ENCODE data around the gene CFAP100.

Gene CFAP100

DNA sequence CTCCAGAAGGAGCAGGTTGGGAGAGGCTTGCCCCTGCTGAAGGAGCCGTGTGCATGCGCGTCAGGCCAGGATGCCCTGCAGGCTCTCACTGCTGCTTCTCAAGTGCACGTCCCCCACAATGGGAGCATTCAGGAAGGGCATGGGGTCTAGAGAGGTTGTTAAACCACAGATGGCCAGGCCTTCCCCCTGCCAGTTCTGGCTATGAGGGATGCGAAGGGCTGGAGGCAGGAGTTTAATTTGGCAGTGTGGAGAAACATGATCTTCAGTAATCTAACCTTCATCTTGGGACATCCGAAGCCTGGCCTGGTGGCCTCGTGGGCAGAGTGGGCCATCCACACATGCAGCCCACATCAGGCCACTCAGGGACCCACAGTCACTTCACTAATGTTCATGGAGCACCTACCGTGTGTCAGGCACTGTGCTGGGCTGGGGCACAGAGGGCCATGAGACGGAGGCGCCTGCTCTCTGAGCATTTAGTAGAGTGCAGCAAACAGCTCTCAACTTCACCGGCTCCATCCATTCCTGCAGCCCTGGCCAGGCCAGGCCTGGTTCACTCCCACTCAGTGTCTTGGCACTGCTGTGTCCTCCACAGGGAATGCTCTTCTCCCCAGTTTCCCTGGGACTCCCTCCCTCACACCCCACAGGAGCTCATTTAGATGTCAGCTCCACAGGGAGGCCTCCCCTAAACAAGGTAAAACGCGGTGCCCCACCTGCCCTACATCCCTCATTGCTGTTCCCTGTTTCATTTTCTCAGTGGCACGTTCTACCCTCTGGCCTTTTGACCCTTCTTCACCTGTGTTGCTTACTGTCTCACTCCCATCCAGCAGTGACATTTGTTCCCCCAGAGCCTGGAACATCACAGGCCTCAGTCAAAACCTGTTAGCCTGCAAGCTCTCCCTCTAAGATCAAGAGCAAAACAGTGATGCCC is 4.0 kb downstream of the CFAP100 start:
- Histone ChIP-seq H3K9ac (ENCODE audit: low read length) (no peak overlapping the region), H3K27ac (ENCODE audit: low read depth, low read length) (no peak overlapping the region), H3K36me3 (ENCODE audit: insufficient read depth, low read length) (no peaks in the 10 kb centered on the region), H3K27me3 (ENCODE audit: control insufficient read depth in 1 of 2, insufficient read depth in 2 of 2, low read length in 2 of 2) (peaks cover 0 to 9% of the 10 kb centered on the region in 2 donors), H3K9me3 (ENCODE audit: low read length) (no peaks in the 10 kb centered on the region), H3K4me3 (ENCODE audit: low read depth in 1 of 2, low read length in 2 of 2) (no peak overlapping the region), H3K4me1 (ENCODE audit: insufficient read depth, low read length) (peaks cover 17% of the 10 kb centered on the region)

DNA sequence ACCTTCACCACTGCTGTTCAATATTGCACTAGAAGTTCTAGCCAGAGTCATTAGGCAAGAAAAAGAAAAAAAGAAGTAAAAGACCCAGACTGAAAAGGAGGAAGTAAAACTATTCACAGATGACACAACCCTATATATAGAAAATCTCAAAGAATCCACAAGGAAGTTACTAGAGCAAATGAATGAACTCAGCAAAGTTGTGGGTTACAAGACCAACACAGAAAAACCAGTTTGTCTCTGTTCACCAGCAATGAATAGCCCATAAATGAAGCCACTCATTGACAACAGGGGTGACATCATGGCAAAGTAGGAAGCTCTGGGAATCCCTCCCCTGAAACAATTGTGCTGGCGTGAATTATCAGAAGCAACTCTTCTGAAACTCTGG is 4.6 kb downstream of the CFAP100 start:
- H3K4me1 ChIP-seq (ENCODE audit: insufficient read depth, low read length): peaks cover 15% of the 10 kb centered on the region
- H3K9ac ChIP-seq (ENCODE audit: low read length): no peak overlapping the region
- H3K4me3 ChIP-seq (ENCODE audit: low read depth in 1 of 2, low read length in 2 of 2): no peak overlapping the region
- no peak overlapping the region for H3K27ac ChIP-seq (ENCODE audit: low read depth, low read length)
- H3K36me3 ChIP-seq (ENCODE audit: insufficient read depth, low read length): no peaks in the 10 kb centered on the region
- H3K9me3 ChIP-seq (ENCODE audit: low read length): no peaks in the 10 kb centered on the region
- peaks cover 0 to 9% of the 10 kb centered on the region in 2 donors for H3K27me3 ChIP-seq (ENCODE audit: control insufficient read depth in 1 of 2, insufficient read depth in 2 of 2, low read length in 2 of 2)

DNA sequence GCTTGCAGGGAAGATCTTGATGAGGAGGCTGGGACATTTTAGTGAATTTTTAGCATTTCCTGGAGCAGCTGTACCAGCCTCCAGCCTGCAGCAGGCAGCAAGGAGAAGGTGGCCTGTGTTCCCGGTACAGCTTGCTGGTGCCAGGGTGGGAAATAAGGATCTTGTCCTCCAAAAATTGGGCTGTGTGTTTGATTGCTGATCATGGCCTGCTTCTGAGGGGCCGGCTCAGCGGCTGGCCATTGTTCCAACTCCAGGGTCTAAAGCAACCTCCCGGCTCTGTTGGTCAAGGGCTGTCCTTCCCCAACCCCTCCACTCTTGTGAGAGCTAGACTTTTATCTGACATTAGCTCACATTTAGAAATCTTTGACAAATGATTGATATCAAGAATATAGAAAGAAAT is 5.0 kb downstream of the CFAP100 start:
- Histone ChIP-seq H3K9me3 (ENCODE audit: low read length) (no peaks in the 10 kb centered on the region), H3K9ac (ENCODE audit: low read length) (no peak overlapping the region), H3K4me1 (ENCODE audit: insufficient read depth, low read length) (peaks cover 11% of the 10 kb centered on the region), H3K4me3 (ENCODE audit: low read depth in 1 of 2, low read length in 2 of 2) (no peak overlapping the region), H3K27ac (ENCODE audit: low read depth, low read length) (no peak overlapping the region), H3K36me3 (ENCODE audit: insufficient read depth, low read length) (no peaks in the 10 kb centered on the region), H3K27me3 (ENCODE audit: control insufficient read depth in 1 of 2, insufficient read depth in 2 of 2, low read length in 2 of 2) (peaks cover 0 to 9% of the 10 kb centered on the region in 2 donors)

DNA sequence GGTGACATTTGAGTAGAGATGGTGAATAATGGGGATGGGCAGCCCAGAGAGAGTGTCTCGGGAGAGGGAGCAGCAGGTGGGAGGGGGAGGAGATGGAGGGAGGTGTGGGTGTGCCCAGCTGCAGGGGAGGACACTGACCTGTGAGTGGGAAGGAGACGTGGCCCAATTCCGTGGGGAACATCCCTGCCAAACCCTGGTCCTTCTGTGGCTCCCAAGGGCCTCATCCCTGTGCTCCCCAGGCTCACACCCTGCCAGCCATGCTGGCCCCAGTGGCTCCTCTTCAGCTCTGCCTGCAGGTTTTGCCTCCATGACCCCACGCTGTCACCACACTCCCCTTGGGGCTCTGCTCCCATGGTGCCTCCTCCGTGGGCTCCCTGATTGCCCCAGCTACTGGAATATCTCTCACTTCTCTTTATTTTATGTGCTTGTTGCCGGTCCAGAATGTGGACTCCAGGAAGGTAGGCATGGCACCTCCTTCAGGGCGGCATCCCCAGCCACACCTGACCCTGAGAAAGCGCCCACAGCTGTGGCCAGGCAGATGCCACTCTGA is 7.0 kb downstream of the CFAP100 start:
- H3K9me3 ChIP-seq (ENCODE audit: low read length): no peaks in the 10 kb centered on the region
- peaks cover 6% of the 10 kb centered on the region for H3K4me1 ChIP-seq (ENCODE audit: insufficient read depth, low read length)
- no peak overlapping the region for H3K27ac ChIP-seq (ENCODE audit: low read depth, low read length)
- no peak overlapping the region for H3K4me3 ChIP-seq (ENCODE audit: low read depth in 1 of 2, low read length in 2 of 2)
- H3K27me3 ChIP-seq (ENCODE audit: control insufficient read depth in 1 of 2, insufficient read depth in 2 of 2, low read length in 2 of 2): no peaks in the 10 kb centered on the region
- no peak overlapping the region for H3K9ac ChIP-seq (ENCODE audit: low read length)
- no peaks in the 10 kb centered on the region for H3K36me3 ChIP-seq (ENCODE audit: insufficient read depth, low read length)

DNA sequence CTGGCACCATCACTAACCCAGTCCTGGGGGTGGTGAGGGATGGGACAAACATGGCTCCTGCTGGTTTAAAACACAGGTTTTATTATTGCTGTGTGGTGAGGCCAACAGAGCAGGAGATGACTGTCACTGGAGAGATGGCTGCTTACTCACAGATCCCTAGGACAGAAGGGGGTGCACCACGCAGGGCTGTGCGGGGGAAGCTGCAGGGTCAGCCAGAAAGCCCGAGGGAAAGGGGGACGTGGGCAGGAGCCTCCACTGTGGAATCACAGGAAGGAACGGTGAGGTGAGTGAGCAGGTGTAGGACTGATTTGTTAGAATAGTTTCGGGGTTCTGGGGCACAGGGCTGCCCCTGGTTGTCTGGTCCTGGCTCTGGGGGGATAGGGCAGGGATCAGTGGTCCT is 7.5 kb downstream of the CFAP100 start:
- Histone ChIP-seq H3K9ac (ENCODE audit: low read length) (no peak overlapping the region), H3K27me3 (ENCODE audit: control insufficient read depth in 1 of 2, insufficient read depth in 2 of 2, low read length in 2 of 2) (no peaks in the 10 kb centered on the region), H3K4me3 (ENCODE audit: low read depth in 1 of 2, low read length in 2 of 2) (no peak overlapping the region)

DNA sequence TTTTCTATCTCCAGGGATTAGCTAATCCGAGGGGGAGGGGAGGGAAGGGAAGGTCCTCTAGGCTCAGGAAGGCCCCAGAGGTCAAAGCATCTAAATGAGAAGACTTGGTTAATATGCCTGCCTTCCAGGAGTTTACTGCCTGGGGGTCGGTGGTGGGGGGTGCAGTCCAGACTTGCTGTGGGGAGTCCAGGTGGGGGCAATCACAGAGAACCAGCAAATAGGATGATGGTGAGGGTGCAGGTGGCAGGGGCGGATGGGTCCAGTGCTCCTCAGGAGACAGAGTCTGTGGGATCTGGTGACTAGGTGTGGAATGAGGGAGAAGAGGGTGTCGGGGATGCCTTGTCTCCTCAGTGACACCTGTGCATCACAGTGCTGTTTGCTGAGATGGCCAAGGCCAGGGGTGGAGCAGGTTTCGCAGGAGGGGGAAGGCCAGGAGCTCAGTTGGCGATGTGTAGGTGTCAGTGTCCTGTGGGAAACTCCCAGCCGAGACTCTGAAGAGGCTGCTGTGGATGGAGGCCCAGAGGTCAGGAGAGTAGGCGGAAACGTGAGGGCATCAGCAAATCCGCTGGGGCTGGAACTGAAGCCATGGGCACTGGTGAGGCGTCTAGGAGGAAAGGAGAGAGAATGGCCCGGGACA is 8.1 kb downstream of the CFAP100 start:
- H3K4me1 ChIP-seq (ENCODE audit: insufficient read depth, low read length): peaks cover under 1% of the 10 kb centered on the region
- no peaks in the 10 kb centered on the region for H3K9me3 ChIP-seq (ENCODE audit: low read length)
- H3K27me3 ChIP-seq (ENCODE audit: control insufficient read depth in 1 of 2, insufficient read depth in 2 of 2, low read length in 2 of 2): no peaks in the 10 kb centered on the region
- no peak overlapping the region for H3K9ac ChIP-seq (ENCODE audit: low read length)
- no peak overlapping the region for H3K4me3 ChIP-seq (ENCODE audit: low read depth in 1 of 2, low read length in 2 of 2)
- H3K36me3 ChIP-seq (ENCODE audit: insufficient read depth, low read length): no peaks in the 10 kb centered on the region
- H3K27ac ChIP-seq (ENCODE audit: low read depth, low read length): no peak overlapping the region

More for the DNA sequence above, 7.5 kb downstream of the CFAP100 start:
- peaks cover 6% of the 10 kb centered on the region for H3K4me1 ChIP-seq (ENCODE audit: insufficient read depth, low read length)
- H3K9me3 ChIP-seq (ENCODE audit: low read length): no peaks in the 10 kb centered on the region
- no peak overlapping the region for H3K27ac ChIP-seq (ENCODE audit: low read depth, low read length)
- no peaks in the 10 kb centered on the region for H3K36me3 ChIP-seq (ENCODE audit: insufficient read depth, low read length)

DNA sequence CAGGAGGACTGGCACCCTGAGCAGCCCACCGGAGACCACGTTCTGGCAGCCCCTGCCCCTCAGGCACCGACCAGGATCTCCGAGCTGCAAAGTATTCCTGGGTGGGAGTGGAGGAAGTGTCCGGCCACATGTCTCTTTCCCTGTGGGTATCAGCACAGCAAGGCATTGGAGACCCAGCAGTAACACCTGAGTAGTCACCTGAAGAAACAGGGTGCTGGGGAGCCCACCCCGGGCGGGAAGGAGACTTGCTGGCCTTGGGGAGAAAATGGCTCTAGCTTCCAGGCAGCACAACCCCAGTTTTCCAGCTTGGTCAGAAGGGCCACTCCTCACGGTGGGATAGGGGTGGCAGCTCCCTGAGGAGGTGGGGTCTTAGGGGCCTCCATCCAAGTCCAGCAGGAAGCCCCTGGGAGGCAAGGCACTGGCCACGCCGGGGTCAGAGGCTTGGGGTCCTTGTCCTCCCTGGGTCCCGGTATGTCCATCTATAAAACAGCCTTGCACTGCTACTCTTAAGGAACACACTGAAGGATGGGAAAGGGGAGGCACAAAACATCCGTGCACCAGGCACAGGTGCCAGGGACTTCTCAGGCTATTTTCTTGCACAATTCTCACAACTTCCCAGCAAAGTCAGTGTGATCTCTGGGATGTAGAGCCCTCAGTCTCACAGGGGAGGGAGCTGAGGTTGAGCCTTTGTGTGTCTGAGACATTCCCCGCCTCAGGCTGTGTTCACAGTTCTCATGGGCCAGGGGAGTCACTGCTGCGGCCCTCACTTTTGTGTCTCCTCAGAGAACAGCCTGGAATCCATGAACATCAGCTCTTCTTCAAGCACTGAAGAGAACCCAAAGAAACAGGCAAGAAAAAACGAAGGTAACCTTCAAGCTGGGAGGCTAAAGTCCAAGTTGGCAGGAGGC is 11.9 kb downstream of the CFAP100 start:
- H3K9me3 ChIP-seq (ENCODE audit: low read length): no peaks in the 10 kb centered on the region
- no peaks in the 10 kb centered on the region for H3K36me3 ChIP-seq (ENCODE audit: insufficient read depth, low read length)
- no peaks in the 10 kb centered on the region for H3K4me1 ChIP-seq (ENCODE audit: insufficient read depth, low read length)
- H3K27ac ChIP-seq (ENCODE audit: low read depth, low read length): no peak overlapping the region
- no peak overlapping the region for H3K4me3 ChIP-seq (ENCODE audit: low read depth in 1 of 2, low read length in 2 of 2)
- H3K9ac ChIP-seq (ENCODE audit: low read length): no peak overlapping the region
- no peaks in the 10 kb centered on the region for H3K27me3 ChIP-seq (ENCODE audit: control insufficient read depth in 1 of 2, insufficient read depth in 2 of 2, low read length in 2 of 2)

DNA sequence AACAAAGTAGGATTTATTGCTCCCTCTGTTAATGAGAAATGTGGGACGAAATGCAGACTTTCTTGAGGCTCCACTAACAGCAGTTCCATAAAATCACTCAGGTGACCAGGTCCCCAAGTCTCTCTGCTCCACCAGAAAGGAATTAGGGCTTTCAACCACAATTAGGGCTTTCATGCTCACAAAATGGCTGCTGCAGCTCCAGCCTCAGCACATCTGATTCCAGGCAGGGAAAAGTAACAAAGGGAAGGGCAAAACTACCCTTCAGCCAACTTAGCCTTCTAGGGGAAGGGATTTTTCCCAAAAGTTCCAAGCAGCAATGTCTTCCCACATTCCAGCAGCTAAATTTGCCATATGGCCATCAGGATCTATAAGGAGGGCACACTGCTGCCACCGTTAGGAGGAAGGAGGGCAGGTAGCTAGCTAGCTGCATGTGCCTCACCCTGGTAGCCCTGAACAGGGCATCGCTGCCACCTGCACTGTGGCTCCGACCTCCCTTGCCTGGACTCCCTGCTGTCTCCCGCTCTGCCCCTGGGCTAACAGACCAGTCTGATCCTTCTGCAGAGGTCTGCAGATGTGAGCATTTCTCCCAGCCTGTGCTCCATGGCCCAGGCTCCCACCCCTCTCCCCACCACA is 12.8 kb downstream of the CFAP100 start:
- Histone ChIP-seq H3K27me3 (ENCODE audit: control insufficient read depth in 1 of 2, insufficient read depth in 2 of 2, low read length in 2 of 2) (no peaks in the 10 kb centered on the region), H3K4me3 (ENCODE audit: low read depth in 1 of 2, low read length in 2 of 2) (no peak overlapping the region), H3K4me1 (ENCODE audit: insufficient read depth, low read length) (no peaks in the 10 kb centered on the region), H3K9ac (ENCODE audit: low read length) (no peak overlapping the region), H3K36me3 (ENCODE audit: insufficient read depth, low read length) (no peaks in the 10 kb centered on the region), H3K9me3 (ENCODE audit: low read length) (no peaks in the 10 kb centered on the region), H3K27ac (ENCODE audit: low read depth, low read length) (no peak overlapping the region)

DNA sequence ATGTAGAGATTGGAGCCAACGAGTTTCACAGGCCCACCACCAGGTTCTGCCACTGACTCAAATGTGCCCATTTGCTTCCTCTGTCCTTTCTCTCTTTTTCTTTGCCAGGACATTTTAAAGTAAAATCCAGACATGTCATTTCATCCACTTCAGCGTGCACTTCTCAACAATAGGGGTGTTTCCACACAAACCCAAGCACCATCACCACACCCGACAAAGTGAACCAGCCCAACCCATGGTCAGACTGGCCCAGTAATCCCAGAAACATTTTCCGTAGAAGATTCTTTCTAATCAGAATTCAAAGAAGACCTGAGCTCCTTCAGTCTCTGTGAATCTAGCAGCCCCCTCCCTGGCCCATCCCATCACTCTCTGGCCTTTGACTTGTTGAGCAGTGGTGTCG is 13.4 kb downstream of the CFAP100 start:
- Histone ChIP-seq H3K36me3 (ENCODE audit: insufficient read depth, low read length) (no peaks in the 10 kb centered on the region), H3K4me3 (ENCODE audit: low read depth in 1 of 2, low read length in 2 of 2) (no peak overlapping the region), H3K27ac (ENCODE audit: low read depth, low read length) (no peak overlapping the region), H3K9me3 (ENCODE audit: low read length) (no peaks in the 10 kb centered on the region), H3K4me1 (ENCODE audit: insufficient read depth, low read length) (no peaks in the 10 kb centered on the region), H3K9ac (ENCODE audit: low read length) (no peak overlapping the region), H3K27me3 (ENCODE audit: control insufficient read depth in 1 of 2, insufficient read depth in 2 of 2, low read length in 2 of 2) (no peaks in the 10 kb centered on the region)

DNA sequence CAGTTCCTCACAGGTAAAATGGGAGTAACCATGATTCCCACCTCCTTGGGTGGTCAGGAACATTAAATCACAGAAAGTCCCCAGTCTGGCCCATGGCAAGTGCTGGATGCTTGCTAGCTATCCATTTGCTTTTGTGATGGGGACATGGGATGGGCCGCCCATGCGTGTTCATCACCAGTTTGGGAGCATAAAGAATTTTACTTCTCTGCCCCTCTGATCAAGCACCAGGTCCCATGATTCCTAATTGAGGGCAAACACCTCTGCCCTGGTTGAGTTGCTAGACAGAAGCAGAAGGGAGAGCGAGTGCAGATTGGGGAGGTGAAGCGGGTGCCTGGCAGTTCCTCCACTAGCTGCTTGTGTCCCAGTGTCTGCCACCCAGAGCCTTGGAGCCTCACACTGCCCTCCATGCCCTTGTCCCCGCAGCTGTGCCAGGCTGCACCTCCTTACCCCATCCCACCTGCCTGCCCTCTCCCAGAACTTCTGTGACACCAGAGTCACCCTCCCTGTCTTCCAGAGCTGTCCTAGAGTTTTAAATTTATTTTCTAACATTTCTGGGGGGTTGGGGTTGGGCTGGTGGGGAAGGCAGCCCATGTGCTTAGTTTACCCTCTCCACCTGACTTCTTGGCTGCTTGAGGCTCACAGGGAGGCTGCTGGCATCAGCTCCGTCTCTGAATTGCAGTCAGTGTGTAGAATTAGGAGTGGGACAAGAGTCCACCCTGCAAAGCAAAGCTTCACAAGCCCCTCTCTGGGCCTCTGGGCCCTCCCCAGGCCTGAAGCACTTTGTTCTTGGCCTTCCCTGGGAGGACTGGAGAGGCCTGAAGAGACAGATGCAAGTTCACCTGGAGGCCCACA is 18.4 kb downstream of the CFAP100 start:
- H3K4me3 ChIP-seq (ENCODE audit: low read depth in 1 of 2, low read length in 2 of 2): no peak overlapping the region
- H3K4me1 ChIP-seq (ENCODE audit: insufficient read depth, low read length): no peaks in the 10 kb centered on the region
- no peaks in the 10 kb centered on the region for H3K36me3 ChIP-seq (ENCODE audit: insufficient read depth, low read length)
- no peak overlapping the region for H3K27ac ChIP-seq (ENCODE audit: low read depth, low read length)
- H3K9me3 ChIP-seq (ENCODE audit: low read length): no peaks in the 10 kb centered on the region
- peaks cover 13 to 26% of the 10 kb centered on the region in 2 donors for H3K27me3 ChIP-seq (ENCODE audit: control insufficient read depth in 1 of 2, insufficient read depth in 2 of 2, low read length in 2 of 2)
- H3K9ac ChIP-seq (ENCODE audit: low read length): no peak overlapping the region

Measured in muscle layer of colon (tissue), 2 donors.